Stimulated activated memory B cell treated with anti-CD40 and anti-IgM and Interleukin-4, amounts not matched to agents 10 μg/mL and 1 μg/mL and 100 μg/mL, for 72 hours (primary cell): ENCODE results near the gene ARFRP1.
"Not testable (repeated sequence)": the region's sequence is repeated elsewhere in the genome, so short reads cannot be mapped to it uniquely, and the experiment has no call there.

Experiments used
- ATAC-seq: fragments of 150-1000 bp; cut with Tn5 transposase; 2 replicates; pipeline ENCODE4 v1.10.0; 2021
- H3K27ac Mint-ChIP-seq: one replicate; pipeline ENCODE4 v1.8.0; 2022; ENCODE audit warnings: mild to moderate bottlenecking, mixed read lengths
- H3K27me3 Mint-ChIP-seq: one replicate; pipeline ENCODE4 v1.8.0; 2022; ENCODE audit warnings: mixed read lengths
- H3K36me3 Mint-ChIP-seq: one replicate; pipeline ENCODE4 v1.8.0; 2022; ENCODE audit warnings: mixed read lengths
- H3K4me1 Mint-ChIP-seq: one replicate; pipeline ENCODE4 v1.8.0; 2022; ENCODE audit warnings: mixed read lengths
- H3K4me3 Mint-ChIP-seq: one replicate; pipeline ENCODE4 v1.8.0; 2022; ENCODE audit warnings: mild to moderate bottlenecking, moderate library complexity, mixed read lengths
- H3K9me3 Mint-ChIP-seq: one replicate; pipeline ENCODE4 v1.8.0; 2022; ENCODE audit warnings: mixed read lengths

ARFRP1 gene

GRCh38 chr20:63737945-63738686, 30.3 kb upstream of the ARFRP1 start:
- no peaks in the 10 kb centered on the region for H3K27me3 Mint-ChIP-seq
- H3K9me3 Mint-ChIP-seq = no peaks in the 10 kb centered on the region
- no peak for ATAC-seq
- H3K4me3 Mint-ChIP-seq = peak overlapping the region; percentile 53
- H3K36me3 Mint-ChIP-seq = peaks cover 16% of the 10 kb centered on the region
- peaks cover 32% of the 10 kb centered on the region for H3K4me1 Mint-ChIP-seq
- H3K27ac Mint-ChIP-seq = no peak overlapping the region

DNA sequence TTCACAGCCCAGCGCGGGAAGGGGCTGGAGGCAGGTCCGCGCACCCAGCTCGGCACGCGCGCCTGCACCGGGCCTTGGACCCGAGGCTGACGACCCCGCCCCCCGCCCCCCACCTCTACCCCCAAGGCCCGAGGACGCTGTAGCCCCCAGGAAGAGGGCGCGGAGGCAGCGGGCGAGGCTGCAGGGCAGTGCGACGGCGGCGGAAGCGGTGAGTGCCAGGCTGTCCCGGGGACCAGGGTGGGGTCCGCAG, 29.8 kb upstream of the ARFRP1 start:
- no peak for ATAC-seq

GRCh38 chr20:63736893-63737694, 29.3 kb upstream of the ARFRP1 start:
- Mint-ChIP-seq H3K4me3 (peak overlapping the region; percentile 79), H3K9me3 (no peaks in the 10 kb centered on the region), H3K36me3 (peaks cover 16% of the 10 kb centered on the region), H3K4me1 (peaks cover 32% of the 10 kb centered on the region), H3K27me3 (no peaks in the 10 kb centered on the region), H3K27ac (peak overlapping the region; percentile 76)
- peak; percentile 53 for ATAC-seq

More for the DNA sequence above, 29.8 kb upstream of the ARFRP1 start:
- Mint-ChIP-seq H3K4me1 (peaks cover 32% of the 10 kb centered on the region), H3K27ac (no peak overlapping the region), H3K4me3 (peak overlapping the region; percentile 79), H3K9me3 (no peaks in the 10 kb centered on the region), H3K36me3 (peaks cover 16% of the 10 kb centered on the region), H3K27me3 (no peaks in the 10 kb centered on the region)

DNA sequence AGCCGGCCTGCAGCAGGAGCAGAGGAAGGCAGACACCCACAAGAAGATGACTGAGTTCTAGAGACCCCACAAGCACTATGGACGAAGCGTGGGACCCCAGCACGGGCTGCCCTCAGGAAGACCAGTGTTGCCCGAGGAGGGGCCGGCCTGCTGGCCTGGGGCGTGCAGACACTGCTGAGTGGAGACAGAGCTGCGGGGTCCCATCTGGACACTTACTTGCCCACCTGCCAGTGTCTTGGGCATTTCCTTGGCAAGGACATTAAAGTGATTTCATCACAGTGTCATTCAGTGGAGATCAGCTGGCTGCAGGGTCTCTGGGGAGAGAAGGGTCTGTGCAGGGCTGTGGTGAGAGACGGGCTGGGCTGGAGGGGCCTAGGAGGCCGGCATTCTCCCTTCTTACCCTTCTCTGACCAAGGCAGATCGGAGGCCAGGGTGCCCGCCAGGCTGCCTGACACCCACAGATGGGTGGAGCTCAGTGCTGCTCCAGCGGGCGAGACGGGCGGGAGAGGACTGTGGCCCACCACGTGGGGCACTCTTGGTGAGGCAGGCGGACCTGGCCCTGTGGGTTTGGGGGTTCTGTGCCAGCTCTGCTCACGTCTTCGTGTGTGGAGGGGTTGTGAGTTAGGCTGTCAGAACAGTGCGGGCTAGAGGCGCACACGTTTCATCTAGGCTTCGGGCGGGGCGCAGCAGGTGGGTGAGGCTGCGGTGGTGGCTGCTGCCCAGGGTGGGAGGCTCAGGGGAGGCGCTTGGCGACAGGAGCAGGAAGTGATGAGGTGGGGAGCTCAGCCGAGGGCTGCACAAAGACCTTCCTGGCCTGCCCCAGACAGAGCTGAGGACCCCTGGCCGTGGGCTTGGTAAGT, 28.3 kb upstream of the ARFRP1 start, which contains the start of gene LIME1:
LIME1 (plus strand) TSS at position 806 of the 860 bp plus-strand sequence. CDS start 886 bp downstream, outside the sequence.
- ATAC-seq = peak; percentile 59
- Mint-ChIP-seq H3K9me3 (no peaks in the 10 kb centered on the region), H3K4me1 (peaks cover 32% of the 10 kb centered on the region), H3K36me3 (peaks cover 16% of the 10 kb centered on the region), H3K27me3 (no peaks in the 10 kb centered on the region), H3K27ac (peak within 1 kb of the TSS; percentile 76), H3K4me3 (peak within 1 kb of the TSS; percentile 79)

DNA sequence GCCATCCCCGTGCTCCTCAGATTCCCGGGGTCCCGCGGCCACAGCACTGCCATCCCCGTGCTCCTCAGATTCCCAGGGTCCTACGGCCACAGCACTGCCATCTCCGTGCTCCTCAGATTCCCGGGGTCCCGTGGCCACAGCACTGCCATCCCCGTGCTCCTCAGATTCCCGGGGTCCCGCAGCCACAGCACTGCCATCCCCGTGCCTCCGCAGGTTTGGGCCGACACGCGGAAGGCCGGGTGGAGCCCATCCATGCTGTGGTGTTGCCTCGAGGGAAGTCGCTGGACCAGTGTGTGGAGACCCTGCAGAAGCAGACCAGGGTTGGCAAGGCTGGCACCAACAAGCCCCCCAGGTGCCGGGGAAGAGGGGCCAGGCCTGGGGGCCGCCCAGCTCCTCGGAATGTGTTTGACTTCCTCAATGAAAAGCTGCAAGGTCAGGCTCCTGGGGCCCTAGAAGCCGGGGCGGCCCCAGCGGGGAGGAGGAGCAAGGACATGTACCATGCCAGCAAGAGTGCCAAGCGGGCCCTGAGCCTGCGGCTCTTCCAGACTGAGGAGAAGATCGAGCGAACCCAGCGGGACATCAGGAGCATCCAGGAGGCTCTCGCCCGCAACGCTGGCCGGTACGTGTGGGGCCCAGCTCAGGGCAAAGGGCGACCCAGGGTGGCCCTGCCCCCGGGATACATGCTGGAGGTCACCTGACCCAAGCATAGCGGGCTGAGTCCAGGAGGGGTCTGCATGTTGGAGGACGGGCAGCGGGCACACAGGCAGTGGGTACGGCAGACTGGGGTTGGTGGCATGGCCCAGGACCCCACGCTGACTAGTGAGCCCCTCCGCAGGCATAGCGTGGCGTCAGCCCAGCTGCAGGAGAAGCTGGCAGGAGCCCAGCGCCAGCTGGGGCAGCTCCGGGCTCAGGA, 27.4 kb upstream of the ARFRP1 start:
- peak overlapping the region; percentile 76 for H3K27ac Mint-ChIP-seq

GRCh38 chr20:63734111-63734945, 26.6 kb upstream of the ARFRP1 start:
- ATAC-seq = no peak
- Mint-ChIP-seq H3K9me3 (no peaks in the 10 kb centered on the region), H3K4me3 (no peak overlapping the region), H3K27ac (no peak overlapping the region), H3K36me3 (peaks cover 20% of the 10 kb centered on the region), H3K27me3 (no peaks in the 10 kb centered on the region), H3K4me1 (peaks cover 36% of the 10 kb centered on the region)

More for the DNA sequence above, 27.4 kb upstream of the ARFRP1 start:
- Mint-ChIP-seq H3K9me3 (no peaks in the 10 kb centered on the region), H3K4me1 (peaks cover 32% of the 10 kb centered on the region), H3K36me3 (peaks cover 16% of the 10 kb centered on the region), H3K4me3 (no peak overlapping the region), H3K27me3 (no peaks in the 10 kb centered on the region)
- ATAC-seq = no peak

- no peak overlapping the region for H3K27ac Mint-ChIP-seq
- no peaks in the 10 kb centered on the region for H3K27me3 Mint-ChIP-seq
- no peak overlapping the region for H3K4me3 Mint-ChIP-seq
Measured at GRCh38 chr20:63733579-63734081, 25.9 kb upstream of the ARFRP1 start.

GRCh38 chr20:63733117-63733516, 25.3 kb upstream of the ARFRP1 start:
- ATAC-seq = no peak
- Mint-ChIP-seq H3K27ac (no peak overlapping the region), H3K27me3 (no peaks in the 10 kb centered on the region), H3K9me3 (no peaks in the 10 kb centered on the region), H3K36me3 (peaks cover 26% of the 10 kb centered on the region), H3K4me3 (no peak overlapping the region), H3K4me1 (peaks cover 42% of the 10 kb centered on the region)

More at GRCh38 chr20:63733579-63734081, 25.9 kb upstream of the ARFRP1 start:
- Mint-ChIP-seq H3K36me3 (peaks cover 21% of the 10 kb centered on the region), H3K9me3 (no peaks in the 10 kb centered on the region), H3K4me1 (peaks cover 42% of the 10 kb centered on the region)
- ATAC-seq = no peak

- Mint-ChIP-seq H3K27ac (no peak overlapping the region), H3K4me3 (no peak overlapping the region), H3K27me3 (no peaks in the 10 kb centered on the region), H3K4me1 (peaks cover 48% of the 10 kb centered on the region), H3K9me3 (no peaks in the 10 kb centered on the region), H3K36me3 (peaks cover 26% of the 10 kb centered on the region)
- ATAC-seq = no peak
Measured at GRCh38 chr20:63732118-63733095, 24.6 kb upstream of the ARFRP1 start.

DNA sequence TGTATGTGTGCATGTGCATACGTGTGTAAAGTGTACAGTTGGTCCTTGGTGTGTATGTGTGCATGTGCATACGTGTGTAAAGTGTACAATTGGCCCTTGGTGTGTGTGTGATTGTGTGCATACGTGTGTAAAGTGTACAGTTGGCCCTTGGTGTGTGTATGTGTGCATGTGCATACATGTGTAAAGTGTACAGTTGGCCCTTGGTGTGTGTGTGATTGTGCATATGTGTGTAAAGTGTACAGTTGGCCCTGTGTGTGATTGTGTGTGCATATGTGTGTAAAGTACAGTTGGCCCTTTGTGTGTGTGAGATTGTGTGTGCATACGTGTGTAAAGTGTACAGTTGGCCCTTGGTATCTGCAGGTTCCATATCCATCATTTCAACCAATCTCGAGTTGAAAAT, 23.6 kb upstream of the ARFRP1 start:
- no peak overlapping the region for H3K4me3 Mint-ChIP-seq
- no peaks in the 10 kb centered on the region for H3K9me3 Mint-ChIP-seq
- H3K27me3 Mint-ChIP-seq = no peaks in the 10 kb centered on the region
- H3K27ac Mint-ChIP-seq = no peak overlapping the region
- peaks cover 32% of the 10 kb centered on the region for H3K36me3 Mint-ChIP-seq
- peaks cover 46% of the 10 kb centered on the region for H3K4me1 Mint-ChIP-seq
- no peak for ATAC-seq

GRCh38 chr20:63730189-63730733, 22.5 kb upstream of the ARFRP1 start:
- H3K4me3 Mint-ChIP-seq, H3K27me3 Mint-ChIP-seq, ATAC-seq, H3K27ac Mint-ChIP-seq, H3K9me3 Mint-ChIP-seq: not testable (repeated sequence)
- Mint-ChIP-seq H3K36me3 (peaks cover 39% of the 10 kb centered on the region), H3K4me1 (peaks cover 36% of the 10 kb centered on the region)

GRCh38 chr20:63722967-63723622, 15.3 kb upstream of the ARFRP1 start:
- not testable (repeated sequence) for ATAC-seq, H3K27ac Mint-ChIP-seq, H3K4me3 Mint-ChIP-seq, H3K9me3 Mint-ChIP-seq, H3K27me3 Mint-ChIP-seq
- H3K4me1 Mint-ChIP-seq = peaks cover 20% of the 10 kb centered on the region
- peaks cover 78% of the 10 kb centered on the region for H3K36me3 Mint-ChIP-seq
